ENCODE data around the gene CFAP119.

CFAP119 gene

DNA sequence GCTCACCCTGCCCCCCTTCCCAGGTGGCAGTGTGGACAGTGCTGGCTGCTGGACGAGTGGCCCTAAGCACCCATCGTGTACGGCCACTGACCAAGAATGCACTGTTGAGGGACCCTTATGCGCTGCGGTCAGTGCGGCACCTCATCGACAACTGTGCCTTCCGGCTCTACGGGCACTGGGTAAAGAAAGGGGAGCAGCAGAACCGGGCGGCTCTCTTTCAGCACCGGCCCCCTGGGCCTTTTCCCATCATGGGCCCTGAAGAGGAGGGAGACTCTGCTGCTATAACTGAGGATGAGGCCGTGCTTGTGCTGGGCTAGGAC lies 5.1 kb downstream of the CFAP119 start:
- Histone ChIP-seq H3K9me3 (ENCODE audit: severe bottlenecking) (no peaks in the 10 kb centered on the region), H3K36me3 (peaks cover 65% of the 10 kb centered on the region), H3K4me3 (ENCODE audit: low read depth, low read length) (no peak overlapping the region), H3K27ac (no peak overlapping the region), H3K27me3 (ENCODE audit: insufficient read depth, low read depth, severe bottlenecking) (no peaks in the 10 kb centered on the region)
- DNase-seq: no peak
- TF ChIP-seq, protein P1, sequence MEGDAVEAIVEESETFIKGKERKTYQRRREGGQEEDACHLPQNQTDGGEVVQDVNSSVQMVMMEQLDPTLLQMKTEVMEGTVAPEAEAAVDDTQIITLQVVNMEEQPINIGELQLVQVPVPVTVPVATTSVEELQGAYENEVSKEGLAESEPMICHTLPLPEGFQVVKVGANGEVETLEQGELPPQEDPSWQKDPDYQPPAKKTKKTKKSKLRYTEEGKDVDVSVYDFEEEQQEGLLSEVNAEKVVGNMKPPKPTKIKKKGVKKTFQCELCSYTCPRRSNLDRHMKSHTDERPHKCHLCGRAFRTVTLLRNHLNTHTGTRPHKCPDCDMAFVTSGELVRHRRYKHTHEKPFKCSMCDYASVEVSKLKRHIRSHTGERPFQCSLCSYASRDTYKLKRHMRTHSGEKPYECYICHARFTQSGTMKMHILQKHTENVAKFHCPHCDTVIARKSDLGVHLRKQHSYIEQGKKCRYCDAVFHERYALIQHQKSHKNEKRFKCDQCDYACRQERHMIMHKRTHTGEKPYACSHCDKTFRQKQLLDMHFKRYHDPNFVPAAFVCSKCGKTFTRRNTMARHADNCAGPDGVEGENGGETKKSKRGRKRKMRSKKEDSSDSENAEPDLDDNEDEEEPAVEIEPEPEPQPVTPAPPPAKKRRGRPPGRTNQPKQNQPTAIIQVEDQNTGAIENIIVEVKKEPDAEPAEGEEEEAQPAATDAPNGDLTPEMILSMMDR (IDR thresholded peaks at IDR 0.05; ENCODE audit: low read depth, low read length): no peak

DNA sequence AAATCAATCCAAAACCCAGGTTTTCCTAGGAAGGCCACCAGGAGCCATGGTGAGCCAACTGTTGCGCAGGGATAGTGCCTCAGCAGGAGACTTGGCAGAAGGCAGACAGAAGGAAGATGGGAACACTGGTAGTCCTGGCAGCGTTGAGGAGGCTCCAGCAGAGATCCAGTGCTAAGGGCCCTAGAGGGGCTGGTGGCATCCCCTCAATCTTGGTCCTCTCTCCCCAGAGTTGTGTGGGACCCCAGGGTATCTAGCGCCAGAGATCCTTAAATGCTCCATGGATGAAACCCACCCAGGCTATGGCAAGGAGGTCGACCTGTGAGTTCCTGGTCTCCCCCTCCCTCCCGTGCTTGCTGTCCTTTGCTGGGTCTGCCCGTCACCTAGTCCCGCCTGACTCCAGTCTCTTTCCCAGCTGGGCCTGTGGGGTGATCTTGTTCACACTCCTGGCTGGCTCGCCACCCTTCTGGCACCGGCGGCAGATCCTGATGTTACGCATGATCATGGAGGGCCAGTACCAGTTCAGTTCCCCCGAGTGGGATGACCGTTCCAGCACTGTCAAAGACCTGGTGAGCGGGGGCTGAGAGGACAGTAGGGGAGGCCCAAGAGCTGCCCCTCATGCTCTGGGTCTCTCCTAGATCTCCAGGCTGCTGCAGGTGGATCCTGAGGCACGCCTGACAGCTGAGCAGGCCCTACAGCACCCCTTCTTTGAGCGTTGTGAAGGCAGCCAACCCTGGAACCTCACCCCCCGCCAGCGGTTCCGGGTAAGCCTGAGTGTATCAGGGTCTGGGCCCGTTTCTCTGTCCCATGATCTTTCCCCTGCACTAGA lies 5.7 kb downstream of the CFAP119 start:
- H3K4me3 ChIP-seq (ENCODE audit: low read depth, low read length): no peak overlapping the region
- TF ChIP-seq, protein P1 (IDR thresholded peaks at IDR 0.05; ENCODE audit: low read depth, low read length): no peak
- no peak overlapping the region for H3K27ac ChIP-seq
- H3K36me3 ChIP-seq: peaks cover 71% of the 10 kb centered on the region
- H3K9me3 ChIP-seq (ENCODE audit: severe bottlenecking): no peaks in the 10 kb centered on the region
- no peaks in the 10 kb centered on the region for H3K27me3 ChIP-seq (ENCODE audit: insufficient read depth, low read depth, severe bottlenecking)
- DNase-seq: no peak

DNA sequence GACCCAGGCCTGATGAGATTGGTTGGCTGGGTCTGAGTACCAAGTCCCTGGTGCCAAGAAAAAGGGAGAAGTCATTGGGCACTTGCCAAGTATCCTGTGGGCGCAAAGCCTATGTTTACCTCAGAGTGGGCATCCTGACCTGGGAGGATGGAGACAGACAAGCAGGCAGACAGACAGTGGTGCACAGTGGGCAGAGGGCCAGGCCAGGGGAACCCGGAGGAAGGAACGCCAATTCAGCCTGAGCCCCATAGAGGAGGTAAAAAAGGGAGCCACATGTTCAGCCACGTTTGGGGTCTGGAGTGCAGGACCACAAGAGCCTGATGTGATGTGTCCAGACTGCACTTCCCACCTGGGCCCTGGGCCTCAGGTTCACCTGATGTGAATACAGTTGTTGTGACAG lies 8.3 kb downstream of the CFAP119 start:
- TF ChIP-seq, protein P1 (IDR thresholded peaks at IDR 0.05; ENCODE audit: low read depth, low read length): no peak
- Histone ChIP-seq H3K9me3 (ENCODE audit: severe bottlenecking) (no peaks in the 10 kb centered on the region), H3K36me3 (peaks cover 78% of the 10 kb centered on the region), H3K27ac (no peak overlapping the region), H3K27me3 (ENCODE audit: insufficient read depth, low read depth, severe bottlenecking) (no peaks in the 10 kb centered on the region), H3K4me3 (ENCODE audit: low read depth, low read length) (no peak overlapping the region)
- DNase-seq: no peak

DNA sequence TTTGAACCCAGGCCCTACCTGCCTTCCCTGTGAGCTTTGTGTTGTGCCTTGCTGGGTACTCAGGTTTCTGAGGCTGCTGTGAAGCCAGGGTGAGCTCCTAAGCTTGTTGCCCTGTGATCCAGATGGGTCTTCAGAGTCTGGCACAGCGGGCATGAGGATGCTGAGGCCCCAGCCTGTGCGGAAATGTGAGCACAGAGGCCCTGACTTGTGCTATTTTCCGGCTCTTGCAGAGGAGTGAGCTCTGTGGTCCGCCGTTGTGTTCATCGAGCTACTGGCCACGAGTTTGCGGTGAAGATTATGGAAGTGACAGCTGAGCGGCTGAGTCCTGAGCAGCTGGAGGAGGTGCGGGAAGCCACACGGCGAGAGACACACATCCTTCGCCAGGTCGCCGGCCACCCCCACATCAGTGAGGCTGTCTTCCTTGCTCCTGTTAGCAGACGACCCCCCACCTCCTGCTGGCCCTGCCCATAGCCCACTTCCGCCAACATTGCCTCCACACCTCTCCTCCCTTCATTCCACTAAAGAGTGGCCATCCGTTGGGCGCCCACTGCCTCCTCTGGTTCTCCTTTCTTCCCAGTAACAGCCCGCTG lies 10.9 kb downstream of the CFAP119 start:
- TF ChIP-seq, protein P1 (IDR thresholded peaks at IDR 0.05; ENCODE audit: low read depth, low read length): no peak
- peaks cover 59% of the 10 kb centered on the region for H3K36me3 ChIP-seq
- no peaks in the 10 kb centered on the region for H3K9me3 ChIP-seq (ENCODE audit: severe bottlenecking)
- H3K27ac ChIP-seq: no peak overlapping the region
- no peak overlapping the region for H3K4me3 ChIP-seq (ENCODE audit: low read depth, low read length)
- H3K27me3 ChIP-seq (ENCODE audit: insufficient read depth, low read depth, severe bottlenecking): no peaks in the 10 kb centered on the region
- no peak for DNase-seq

DNA sequence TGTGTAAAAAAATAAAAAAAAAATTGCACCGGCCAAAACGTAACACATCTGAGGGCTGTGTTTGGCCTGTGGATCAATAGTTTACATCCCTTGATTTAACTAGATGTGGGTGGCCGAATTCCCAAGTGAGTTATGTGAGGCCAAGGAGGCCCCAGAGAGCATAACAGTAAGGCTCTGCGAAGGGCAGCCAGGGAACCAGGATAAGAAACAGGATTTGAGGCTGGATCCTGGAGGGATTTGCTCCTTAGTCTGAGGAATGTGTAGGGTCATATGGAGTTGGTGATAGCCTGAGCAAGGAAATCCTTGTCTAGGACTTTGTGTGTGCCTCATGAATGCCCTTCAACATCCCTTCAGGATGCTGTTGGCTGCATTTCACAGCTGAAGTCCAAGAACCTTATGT lies 11.7 kb downstream of the CFAP119 start:
- TF ChIP-seq, protein P1 (IDR thresholded peaks at IDR 0.05; ENCODE audit: low read depth, low read length): no peak
- Histone ChIP-seq H3K27me3 (ENCODE audit: insufficient read depth, low read depth, severe bottlenecking) (no peaks in the 10 kb centered on the region), H3K27ac (no peak overlapping the region), H3K9me3 (ENCODE audit: severe bottlenecking) (no peaks in the 10 kb centered on the region), H3K4me3 (ENCODE audit: low read depth, low read length) (no peak overlapping the region), H3K36me3 (peaks cover 59% of the 10 kb centered on the region)
- DNase-seq: no peak

Measured in WERI-Rb-1 (cell line).